HEK293 (cell line): ENCODE data around the gene CCDC181.

ENCODE experiments used
- KLF9 ChIP-seq: fragments of 450-650 bp; formaldehyde crosslinking; IDR thresholded peaks from 2 replicates; pipeline ENCODE4 v1.5.1; 2016; ENCODE audit warnings: missing biosample characterization, missing genetic modification characterization, low read depth
- MEIS1 ChIP-seq: sonication (generic); formaldehyde crosslinking; IDR thresholded peaks from 2 replicates; pipeline ENCODE4 v1.8.1; 2022; ENCODE audit warnings: missing genetic modification reagents, mild to moderate bottlenecking, borderline replicate concordance
- WT1 ChIP-seq: fragments of 450-650 bp; formaldehyde crosslinking; IDR thresholded peaks from 2 replicates; pipeline ENCODE4 v1.5.1; 2016; ENCODE audit warnings: missing biosample characterization, missing genetic modification characterization
- ZNF169 ChIP-seq: fragments of 450-650 bp; formaldehyde crosslinking; IDR thresholded peaks from 2 replicates; pipeline ENCODE4 v1.5.1; 2016; ENCODE audit warnings: missing biosample characterization, missing genetic modification characterization
- ZNF274 ChIP-seq, 2 experiments: fragments of 200-500 bp in 1 of 2; fragments of 450-650 bp in 1 of 2; sonication (Bioruptor generic) in 1 of 2; formaldehyde crosslinking in 1 of 2; IDR thresholded peaks; 2 replicates each; pipeline versions ENCODE4 v1.5.1 to v1.6.1; 2014 to 2016; ENCODE audit warnings: borderline replicate concordance in 1 of 2, inconsistent platforms in 1 of 2, low read length in 1 of 2, missing biosample characterization in 1 of 2, missing genetic modification characterization in 1 of 2
- ZNF560 ChIP-seq: fragments of 450-650 bp; formaldehyde crosslinking; IDR thresholded peaks from 2 replicates; pipeline ENCODE4 v1.5.1; 2017; ENCODE audit warnings: missing biosample characterization, missing genetic modification characterization, borderline replicate concordance
- ZNF610 ChIP-seq: fragments of 450-650 bp; formaldehyde crosslinking; IDR thresholded peaks from 2 replicates; pipeline ENCODE4 v1.5.1; 2016; ENCODE audit warnings: missing biosample characterization, missing genetic modification characterization, borderline replicate concordance
- ZNF776 ChIP-seq: fragments of 450-650 bp; formaldehyde crosslinking; IDR thresholded peaks from 2 replicates; pipeline ENCODE4 v1.5.0; 2017; ENCODE audit warnings: missing biosample characterization, missing genetic modification characterization, borderline replicate concordance
- TF ChIP-seq, protein P1 (sequence below): fragments of 450-650 bp; formaldehyde crosslinking; IDR thresholded peaks from 2 replicates; pipeline ENCODE4 v1.5.1; 2016; ENCODE audit warnings: missing biosample characterization, missing genetic modification characterization
- TF ChIP-seq, protein P2 (sequence below): fragments of 450-650 bp; formaldehyde crosslinking; IDR thresholded peaks from 2 replicates; pipeline ENCODE4 v1.5.1; 2016; ENCODE audit warnings: missing biosample characterization, missing genetic modification characterization
- TF ChIP-seq, protein P3 (sequence below): fragments of 450-650 bp; formaldehyde crosslinking; IDR thresholded peaks from 2 replicates; pipeline ENCODE4 v1.5.1; 2016; ENCODE audit warnings: missing biosample characterization, missing genetic modification characterization

DNA sequence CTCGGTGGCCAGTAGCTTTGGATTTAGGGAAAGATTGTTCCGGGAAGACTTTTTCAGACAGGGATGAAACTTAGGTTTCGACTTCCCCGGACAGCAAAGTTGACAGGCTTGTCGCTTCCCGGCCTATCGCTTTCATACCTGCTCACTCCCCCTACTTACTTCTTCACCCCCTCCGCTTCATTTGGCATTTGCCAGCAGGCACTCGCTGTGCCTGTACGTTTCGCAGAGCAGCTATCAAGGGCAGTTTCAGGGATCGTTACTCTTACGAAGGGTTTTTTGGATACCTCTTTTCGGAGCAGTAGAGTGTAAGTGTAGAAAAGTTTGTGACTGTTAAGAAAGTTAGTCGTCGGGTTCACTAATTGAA, 58.9 kb downstream of the CCDC181 start:
- TF ChIP-seq KLF9 (no peak), ZNF776 (tag by site-specific recombination) (no peak), MEIS1 (no peak), ZNF274 (IDR thresholded peaks at IDR 0.05; ENCODE audit: low read length) (no peak), ZNF274 (tag by site-specific recombination; IDR thresholded peaks at IDR 0.05; ENCODE audit: borderline replicate concordance) (no peak), WT1 (tag by site-specific recombination) (no peak), ZNF560 (tag by site-specific recombination) (no peak), ZNF169 (tag by site-specific recombination) (no peak), ZNF610 (tag by site-specific recombination) (no peak)
- TF ChIP-seq, protein P1, sequence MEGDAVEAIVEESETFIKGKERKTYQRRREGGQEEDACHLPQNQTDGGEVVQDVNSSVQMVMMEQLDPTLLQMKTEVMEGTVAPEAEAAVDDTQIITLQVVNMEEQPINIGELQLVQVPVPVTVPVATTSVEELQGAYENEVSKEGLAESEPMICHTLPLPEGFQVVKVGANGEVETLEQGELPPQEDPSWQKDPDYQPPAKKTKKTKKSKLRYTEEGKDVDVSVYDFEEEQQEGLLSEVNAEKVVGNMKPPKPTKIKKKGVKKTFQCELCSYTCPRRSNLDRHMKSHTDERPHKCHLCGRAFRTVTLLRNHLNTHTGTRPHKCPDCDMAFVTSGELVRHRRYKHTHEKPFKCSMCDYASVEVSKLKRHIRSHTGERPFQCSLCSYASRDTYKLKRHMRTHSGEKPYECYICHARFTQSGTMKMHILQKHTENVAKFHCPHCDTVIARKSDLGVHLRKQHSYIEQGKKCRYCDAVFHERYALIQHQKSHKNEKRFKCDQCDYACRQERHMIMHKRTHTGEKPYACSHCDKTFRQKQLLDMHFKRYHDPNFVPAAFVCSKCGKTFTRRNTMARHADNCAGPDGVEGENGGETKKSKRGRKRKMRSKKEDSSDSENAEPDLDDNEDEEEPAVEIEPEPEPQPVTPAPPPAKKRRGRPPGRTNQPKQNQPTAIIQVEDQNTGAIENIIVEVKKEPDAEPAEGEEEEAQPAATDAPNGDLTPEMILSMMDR (tag by site-specific recombination): no peak
- TF ChIP-seq, protein P2, sequence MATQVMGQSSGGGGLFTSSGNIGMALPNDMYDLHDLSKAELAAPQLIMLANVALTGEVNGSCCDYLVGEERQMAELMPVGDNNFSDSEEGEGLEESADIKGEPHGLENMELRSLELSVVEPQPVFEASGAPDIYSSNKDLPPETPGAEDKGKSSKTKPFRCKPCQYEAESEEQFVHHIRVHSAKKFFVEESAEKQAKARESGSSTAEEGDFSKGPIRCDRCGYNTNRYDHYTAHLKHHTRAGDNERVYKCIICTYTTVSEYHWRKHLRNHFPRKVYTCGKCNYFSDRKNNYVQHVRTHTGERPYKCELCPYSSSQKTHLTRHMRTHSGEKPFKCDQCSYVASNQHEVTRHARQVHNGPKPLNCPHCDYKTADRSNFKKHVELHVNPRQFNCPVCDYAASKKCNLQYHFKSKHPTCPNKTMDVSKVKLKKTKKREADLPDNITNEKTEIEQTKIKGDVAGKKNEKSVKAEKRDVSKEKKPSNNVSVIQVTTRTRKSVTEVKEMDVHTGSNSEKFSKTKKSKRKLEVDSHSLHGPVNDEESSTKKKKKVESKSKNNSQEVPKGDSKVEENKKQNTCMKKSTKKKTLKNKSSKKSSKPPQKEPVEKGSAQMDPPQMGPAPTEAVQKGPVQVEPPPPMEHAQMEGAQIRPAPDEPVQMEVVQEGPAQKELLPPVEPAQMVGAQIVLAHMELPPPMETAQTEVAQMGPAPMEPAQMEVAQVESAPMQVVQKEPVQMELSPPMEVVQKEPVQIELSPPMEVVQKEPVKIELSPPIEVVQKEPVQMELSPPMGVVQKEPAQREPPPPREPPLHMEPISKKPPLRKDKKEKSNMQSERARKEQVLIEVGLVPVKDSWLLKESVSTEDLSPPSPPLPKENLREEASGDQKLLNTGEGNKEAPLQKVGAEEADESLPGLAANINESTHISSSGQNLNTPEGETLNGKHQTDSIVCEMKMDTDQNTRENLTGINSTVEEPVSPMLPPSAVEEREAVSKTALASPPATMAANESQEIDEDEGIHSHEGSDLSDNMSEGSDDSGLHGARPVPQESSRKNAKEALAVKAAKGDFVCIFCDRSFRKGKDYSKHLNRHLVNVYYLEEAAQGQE (tag by site-specific recombination): no peak
- TF ChIP-seq, protein P3, sequence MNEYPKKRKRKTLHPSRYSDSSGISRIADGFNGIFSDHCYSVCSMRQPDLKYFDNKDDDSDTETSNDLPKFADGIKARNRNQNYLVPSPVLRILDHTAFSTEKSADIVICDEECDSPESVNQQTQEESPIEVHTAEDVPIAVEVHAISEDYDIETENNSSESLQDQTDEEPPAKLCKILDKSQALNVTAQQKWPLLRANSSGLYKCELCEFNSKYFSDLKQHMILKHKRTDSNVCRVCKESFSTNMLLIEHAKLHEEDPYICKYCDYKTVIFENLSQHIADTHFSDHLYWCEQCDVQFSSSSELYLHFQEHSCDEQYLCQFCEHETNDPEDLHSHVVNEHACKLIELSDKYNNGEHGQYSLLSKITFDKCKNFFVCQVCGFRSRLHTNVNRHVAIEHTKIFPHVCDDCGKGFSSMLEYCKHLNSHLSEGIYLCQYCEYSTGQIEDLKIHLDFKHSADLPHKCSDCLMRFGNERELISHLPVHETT (tag by site-specific recombination): no peak
